ENCODE data around the gene HOPX.

HOPX gene

DNA sequence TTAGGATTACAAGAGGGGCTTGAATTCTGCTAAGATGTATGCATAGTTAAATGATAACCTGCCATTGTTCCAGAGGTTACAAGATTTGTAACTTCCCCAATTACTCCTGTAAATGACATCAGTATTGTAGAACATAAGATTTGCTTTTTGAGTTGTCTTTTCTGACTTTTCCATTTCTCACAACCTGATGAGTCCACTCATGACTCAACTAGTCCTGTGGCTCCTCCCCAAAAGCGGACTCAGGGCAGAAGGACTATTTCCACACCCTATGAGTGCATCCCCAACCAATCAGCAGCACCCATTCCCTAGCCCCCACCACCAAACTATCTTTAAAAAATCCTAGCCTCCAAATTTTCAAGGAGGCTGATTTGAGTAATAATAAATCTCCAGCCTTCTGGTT, 54.7 kb downstream of the HOPX start:
- H3K4me1 ChIP-seq (ENCODE audit: control insufficient read depth in 1 of 2, insufficient read depth in 1 of 2, low read depth in 1 of 2, low read length in 1 of 2): no peaks in the 10 kb centered on the region
- no peak overlapping the region for H3K4me3 ChIP-seq (ENCODE audit: low read depth in 1 of 2, low read length in 1 of 2)
- H3K9me3 ChIP-seq: no peaks in the 10 kb centered on the region
- TF ChIP-seq, protein P1, sequence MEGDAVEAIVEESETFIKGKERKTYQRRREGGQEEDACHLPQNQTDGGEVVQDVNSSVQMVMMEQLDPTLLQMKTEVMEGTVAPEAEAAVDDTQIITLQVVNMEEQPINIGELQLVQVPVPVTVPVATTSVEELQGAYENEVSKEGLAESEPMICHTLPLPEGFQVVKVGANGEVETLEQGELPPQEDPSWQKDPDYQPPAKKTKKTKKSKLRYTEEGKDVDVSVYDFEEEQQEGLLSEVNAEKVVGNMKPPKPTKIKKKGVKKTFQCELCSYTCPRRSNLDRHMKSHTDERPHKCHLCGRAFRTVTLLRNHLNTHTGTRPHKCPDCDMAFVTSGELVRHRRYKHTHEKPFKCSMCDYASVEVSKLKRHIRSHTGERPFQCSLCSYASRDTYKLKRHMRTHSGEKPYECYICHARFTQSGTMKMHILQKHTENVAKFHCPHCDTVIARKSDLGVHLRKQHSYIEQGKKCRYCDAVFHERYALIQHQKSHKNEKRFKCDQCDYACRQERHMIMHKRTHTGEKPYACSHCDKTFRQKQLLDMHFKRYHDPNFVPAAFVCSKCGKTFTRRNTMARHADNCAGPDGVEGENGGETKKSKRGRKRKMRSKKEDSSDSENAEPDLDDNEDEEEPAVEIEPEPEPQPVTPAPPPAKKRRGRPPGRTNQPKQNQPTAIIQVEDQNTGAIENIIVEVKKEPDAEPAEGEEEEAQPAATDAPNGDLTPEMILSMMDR (IDR thresholded peaks at IDR 0.05): no peak
- H3K27me3 ChIP-seq: no peaks in the 10 kb centered on the region
- H3K27ac ChIP-seq: no peak overlapping the region
- no peaks in the 10 kb centered on the region for H3K36me3 ChIP-seq

DNA sequence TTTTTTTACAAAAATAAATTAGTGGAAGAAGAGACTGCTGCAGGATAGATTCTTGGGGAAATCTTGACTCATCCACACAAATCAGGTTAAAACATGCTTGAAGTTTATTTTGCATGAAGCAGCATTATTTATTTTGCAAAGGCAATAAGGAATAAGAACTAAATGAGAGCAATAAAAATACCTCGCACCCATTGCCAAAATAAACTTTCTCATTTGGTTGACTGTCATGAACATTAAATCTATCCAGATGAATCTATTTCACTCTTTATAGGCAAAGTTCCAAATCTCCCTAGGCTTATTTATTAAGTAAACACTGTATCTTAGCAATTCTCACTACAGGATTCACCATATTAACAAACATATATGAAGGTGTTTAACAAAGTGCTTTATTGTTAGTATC, 58.9 kb downstream of the HOPX start:
- Histone ChIP-seq H3K27ac (no peak overlapping the region), H3K9me3 (no peaks in the 10 kb centered on the region), H3K27me3 (no peaks in the 10 kb centered on the region), H3K4me3 (ENCODE audit: low read depth in 1 of 2, low read length in 1 of 2) (no peak overlapping the region), H3K4me1 (ENCODE audit: control insufficient read depth in 1 of 2, insufficient read depth in 1 of 2, low read depth in 1 of 2, low read length in 1 of 2) (no peaks in the 10 kb centered on the region), H3K36me3 (no peaks in the 10 kb centered on the region)
- TF ChIP-seq, protein P1 (IDR thresholded peaks at IDR 0.05): no peak

DNA sequence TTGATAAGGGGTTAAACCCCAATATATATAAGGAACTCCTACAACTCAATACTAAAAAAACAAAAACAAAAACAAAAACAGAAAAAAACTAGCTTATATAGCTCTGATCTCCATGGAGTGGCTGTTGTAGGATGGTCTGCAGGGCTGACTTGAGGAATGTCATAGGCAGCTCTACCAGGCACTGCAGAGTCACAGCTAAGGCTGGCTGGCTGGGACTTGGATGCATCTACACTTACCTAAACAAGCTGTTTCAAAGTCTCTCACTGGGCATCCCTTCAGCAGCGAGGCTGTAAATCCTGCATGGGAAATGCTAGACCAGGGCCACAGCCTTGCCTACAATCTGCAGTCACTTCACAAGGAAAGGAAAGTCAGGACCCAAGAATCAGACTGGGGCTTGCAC, 61.3 kb downstream of the HOPX start:
- no peak overlapping the region for H3K4me3 ChIP-seq (ENCODE audit: low read depth in 1 of 2, low read length in 1 of 2)
- no peaks in the 10 kb centered on the region for H3K9me3 ChIP-seq
- no peaks in the 10 kb centered on the region for H3K27me3 ChIP-seq
- H3K27ac ChIP-seq: no peak overlapping the region
- TF ChIP-seq, protein P1 (IDR thresholded peaks at IDR 0.05): no peak
- no peaks in the 10 kb centered on the region for H3K4me1 ChIP-seq (ENCODE audit: control insufficient read depth in 1 of 2, insufficient read depth in 1 of 2, low read depth in 1 of 2, low read length in 1 of 2)
- no peaks in the 10 kb centered on the region for H3K36me3 ChIP-seq

DNA sequence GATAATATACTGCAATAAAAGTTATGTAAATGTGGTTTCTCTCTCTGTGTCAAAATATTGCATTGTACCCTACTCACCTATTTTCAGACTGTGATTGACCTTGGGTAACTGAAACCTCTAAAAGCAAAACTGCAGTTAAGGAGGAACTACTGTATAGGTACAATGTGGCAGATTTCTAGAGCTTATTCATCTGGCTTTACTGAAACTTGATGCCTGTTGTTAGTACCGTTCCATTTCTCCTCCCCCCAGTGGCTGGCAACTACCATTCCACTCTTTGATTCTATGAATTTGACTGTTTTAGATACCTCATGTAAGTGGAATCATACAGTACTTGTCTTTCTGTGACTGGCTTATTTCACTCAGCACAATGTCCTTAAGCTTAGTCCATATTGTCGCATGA, 61.9 kb downstream of the HOPX start:
- Histone ChIP-seq H3K4me1 (ENCODE audit: control insufficient read depth in 1 of 2, insufficient read depth in 1 of 2, low read depth in 1 of 2, low read length in 1 of 2) (no peaks in the 10 kb centered on the region), H3K27me3 (no peaks in the 10 kb centered on the region), H3K36me3 (no peaks in the 10 kb centered on the region), H3K27ac (no peak overlapping the region), H3K9me3 (no peaks in the 10 kb centered on the region), H3K4me3 (ENCODE audit: low read depth in 1 of 2, low read length in 1 of 2) (no peak overlapping the region)
- TF ChIP-seq, protein P1 (IDR thresholded peaks at IDR 0.05): no peak

DNA sequence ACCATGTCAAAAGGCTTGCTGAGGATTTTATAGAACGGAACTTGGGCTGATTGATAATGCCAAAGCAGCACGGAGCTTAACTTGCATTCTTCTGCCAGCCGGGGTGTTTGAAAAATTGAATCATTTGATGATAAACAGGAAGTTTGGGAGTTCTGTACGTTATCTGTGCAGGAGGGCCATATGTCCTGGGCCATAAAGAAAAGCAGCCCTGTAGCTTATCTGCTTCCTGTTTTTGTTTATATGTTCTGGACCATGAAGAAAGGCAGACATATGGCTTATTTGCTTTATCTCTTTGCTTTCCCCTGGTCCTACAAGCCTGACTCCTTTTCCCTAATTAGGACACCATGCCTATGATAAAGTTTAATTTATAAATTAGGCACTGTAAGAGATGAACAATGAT, 62.4 kb downstream of the HOPX start:
- Histone ChIP-seq H3K4me3 (ENCODE audit: low read depth in 1 of 2, low read length in 1 of 2) (no peak overlapping the region), H3K36me3 (no peaks in the 10 kb centered on the region), H3K9me3 (no peaks in the 10 kb centered on the region), H3K27ac (no peak overlapping the region), H3K4me1 (ENCODE audit: control insufficient read depth in 1 of 2, insufficient read depth in 1 of 2, low read depth in 1 of 2, low read length in 1 of 2) (no peaks in the 10 kb centered on the region), H3K27me3 (no peaks in the 10 kb centered on the region)
- TF ChIP-seq, protein P1 (IDR thresholded peaks at IDR 0.05): no peak
